ENCODE results near the gene ARL2.
"Not testable (repeated sequence)": the region's sequence is repeated elsewhere in the genome, so short reads cannot be mapped to it uniquely, and the experiment has no call there.

ARL2 gene

GRCh38 chr11:65008873-65009272 lies 5.1 kb upstream of the ARL2 start:
- DNase-seq: no peak

DNA sequence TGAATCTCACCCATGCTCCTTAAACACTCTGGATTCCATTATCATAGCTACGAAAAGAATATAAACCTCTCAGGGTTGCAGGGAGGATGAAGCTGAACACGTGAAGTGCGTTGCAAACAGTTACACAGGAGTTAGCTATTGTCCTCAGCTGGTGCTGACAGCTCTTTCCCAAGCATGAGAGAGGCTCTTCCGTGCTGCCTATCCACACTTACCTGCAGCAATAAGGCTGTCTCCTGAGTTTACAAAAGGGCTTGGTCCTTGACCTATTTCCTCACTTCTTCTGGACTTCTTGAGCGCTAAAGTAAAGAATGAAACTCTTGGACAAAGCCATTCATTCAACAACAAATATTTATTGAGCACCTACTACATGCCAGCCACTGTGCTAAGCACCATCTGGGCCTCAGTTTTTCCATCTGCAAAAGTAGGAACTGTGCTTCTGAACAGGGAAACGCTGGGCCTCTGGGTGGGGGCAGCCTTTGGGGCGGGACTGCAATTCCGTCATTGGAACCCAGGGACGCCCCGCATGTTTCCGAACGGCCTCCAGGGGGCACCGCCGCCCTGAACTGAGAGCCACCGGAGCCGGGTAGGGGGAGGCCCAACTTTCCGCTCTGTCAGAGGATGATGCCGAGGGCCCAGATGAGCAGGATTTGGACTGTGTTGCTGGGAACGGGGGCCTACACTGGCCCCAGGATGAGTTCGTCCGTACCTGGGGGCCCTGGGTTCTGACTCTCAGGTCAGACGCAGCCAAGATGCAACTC lies 651 bp upstream of the ARL2 start:
- peak; percentile 67 for DNase-seq

DNA sequence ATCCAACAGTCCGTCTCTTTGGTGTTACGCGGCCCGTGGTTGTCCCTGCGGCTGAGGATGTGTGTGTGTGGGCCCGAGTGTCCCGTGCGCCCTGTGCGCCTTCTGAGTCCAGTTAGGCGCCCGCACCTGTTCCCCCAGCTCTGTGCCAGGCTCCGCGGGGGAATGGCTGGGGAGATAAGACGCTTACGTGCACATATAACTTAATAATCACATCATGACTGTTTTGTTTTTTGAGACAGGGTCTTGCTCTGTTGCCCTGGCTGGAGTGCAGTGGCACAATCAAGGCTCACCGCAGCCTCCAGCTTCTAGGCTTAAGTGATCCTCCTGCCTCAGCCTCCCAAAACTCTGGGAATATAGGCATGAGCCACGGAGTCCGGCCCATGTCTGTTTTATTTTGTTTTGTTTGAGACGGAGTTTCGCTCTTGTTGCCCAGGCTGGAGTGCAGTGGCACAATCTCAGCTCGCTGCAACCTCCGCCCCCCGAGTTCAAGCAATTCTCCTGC lies 817 bp downstream of the ARL2 start:
- no peak for DNase-seq

DNA sequence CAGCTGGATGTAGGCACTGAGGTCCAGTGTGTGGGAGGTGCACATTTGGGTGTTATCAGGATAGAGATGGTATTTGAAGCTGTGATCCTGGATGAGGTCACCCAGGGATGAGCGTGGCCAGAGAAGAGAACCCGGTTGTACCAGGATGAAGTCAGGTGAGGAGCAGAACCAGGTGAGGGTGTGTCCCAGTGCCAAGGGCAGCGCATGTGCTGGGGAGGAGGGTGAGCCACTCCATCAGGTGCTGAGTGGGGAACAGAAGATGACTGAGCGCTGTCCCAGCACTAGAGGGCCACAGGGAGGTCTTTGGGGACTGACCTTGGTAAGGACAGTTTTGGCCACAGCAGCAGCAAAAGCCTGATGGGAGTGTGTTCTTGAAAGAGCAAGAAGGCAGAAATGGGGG lies 2.7 kb downstream of the ARL2 start:
- no peak for DNase-seq

DNA sequence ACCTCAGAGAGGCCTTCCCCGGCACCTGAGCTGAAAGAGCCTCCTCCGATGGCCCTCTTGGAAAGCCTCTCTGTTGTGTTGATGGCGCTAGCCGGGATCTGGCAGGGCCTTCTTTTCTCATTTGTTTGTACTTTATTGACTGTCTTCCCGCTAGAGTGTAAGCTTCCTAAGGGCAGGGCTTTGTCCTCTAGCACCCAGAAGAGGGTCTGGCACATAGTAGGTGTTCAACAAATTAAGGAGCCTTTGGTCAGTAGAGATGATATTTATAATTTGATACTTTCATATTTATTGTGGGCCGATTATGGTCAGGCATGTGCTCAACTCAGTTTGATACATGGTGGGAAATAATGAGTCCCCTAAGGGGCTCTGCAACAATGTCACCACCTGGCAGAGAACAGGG lies 4.0 kb downstream of the ARL2 start:
- no peak for DNase-seq

DNA sequence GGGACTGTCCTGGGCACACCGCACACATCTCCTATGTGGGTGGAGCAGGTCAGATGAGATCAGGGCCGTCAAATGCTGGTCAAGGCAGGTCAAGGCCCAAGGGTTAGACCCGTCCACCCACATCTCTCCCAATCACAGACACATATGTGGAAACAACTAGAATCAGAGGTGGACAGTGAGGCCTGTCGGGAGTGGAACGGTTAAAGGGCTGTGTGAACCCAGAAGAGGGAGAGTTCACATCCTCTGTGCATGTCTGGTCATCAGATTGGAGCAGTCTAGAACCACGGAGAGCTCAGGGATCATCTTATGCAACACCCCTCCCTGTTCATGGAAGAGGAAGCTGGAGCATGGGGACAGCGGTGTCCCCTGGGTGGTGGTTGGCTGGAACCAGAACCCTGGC lies 5.9 kb downstream of the ARL2 start:
- no peak for DNase-seq

- no peak for DNase-seq
These were observed 7.0 kb downstream of the ARL2 start for GRCh38 chr11:65021003-65021402.

DNA sequence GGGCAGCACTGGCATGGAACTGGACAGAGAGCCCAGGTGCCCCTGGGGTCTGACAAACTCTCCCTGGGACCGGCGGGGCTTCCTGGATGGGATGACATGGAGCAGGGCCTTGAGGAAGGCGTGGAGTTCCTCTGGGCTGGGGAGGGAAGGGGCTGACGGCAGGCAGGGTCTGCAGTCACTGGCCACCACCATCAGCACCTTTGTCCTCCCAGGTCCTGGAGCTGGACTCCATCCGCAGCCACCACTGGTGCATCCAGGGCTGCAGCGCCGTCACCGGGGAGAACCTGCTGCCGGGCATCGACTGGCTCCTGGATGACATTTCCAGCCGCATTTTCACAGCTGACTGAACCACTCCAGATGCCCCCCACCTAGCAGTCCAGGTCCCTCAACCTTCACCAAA lies 7.5 kb downstream of the ARL2 start:
- DNase-seq: no peak

- not testable (repeated sequence) for DNase-seq
These were observed 9.5 kb downstream of the ARL2 start for GRCh38 chr11:65023502-65023901.

DNA sequence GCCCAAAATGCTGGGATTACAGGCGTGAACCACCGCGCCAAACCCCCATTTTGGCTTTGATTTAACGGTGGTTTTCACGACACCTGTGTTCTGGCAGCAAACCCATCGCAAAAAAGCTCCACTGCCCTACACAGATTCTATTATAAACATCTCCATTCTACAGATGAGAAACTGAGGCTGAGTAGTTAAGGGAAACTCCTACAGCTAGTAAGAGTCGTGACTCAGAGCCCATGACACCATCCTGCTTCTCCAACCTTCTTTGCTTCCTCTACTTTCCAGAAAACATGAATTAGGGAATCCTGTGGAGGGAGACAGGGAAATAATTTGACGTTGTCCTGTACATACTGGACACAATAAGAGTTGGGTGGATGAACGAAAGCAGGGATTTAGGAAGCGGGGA lies 12.8 kb downstream of the ARL2 start:
- DNase-seq: no peak

DNA sequence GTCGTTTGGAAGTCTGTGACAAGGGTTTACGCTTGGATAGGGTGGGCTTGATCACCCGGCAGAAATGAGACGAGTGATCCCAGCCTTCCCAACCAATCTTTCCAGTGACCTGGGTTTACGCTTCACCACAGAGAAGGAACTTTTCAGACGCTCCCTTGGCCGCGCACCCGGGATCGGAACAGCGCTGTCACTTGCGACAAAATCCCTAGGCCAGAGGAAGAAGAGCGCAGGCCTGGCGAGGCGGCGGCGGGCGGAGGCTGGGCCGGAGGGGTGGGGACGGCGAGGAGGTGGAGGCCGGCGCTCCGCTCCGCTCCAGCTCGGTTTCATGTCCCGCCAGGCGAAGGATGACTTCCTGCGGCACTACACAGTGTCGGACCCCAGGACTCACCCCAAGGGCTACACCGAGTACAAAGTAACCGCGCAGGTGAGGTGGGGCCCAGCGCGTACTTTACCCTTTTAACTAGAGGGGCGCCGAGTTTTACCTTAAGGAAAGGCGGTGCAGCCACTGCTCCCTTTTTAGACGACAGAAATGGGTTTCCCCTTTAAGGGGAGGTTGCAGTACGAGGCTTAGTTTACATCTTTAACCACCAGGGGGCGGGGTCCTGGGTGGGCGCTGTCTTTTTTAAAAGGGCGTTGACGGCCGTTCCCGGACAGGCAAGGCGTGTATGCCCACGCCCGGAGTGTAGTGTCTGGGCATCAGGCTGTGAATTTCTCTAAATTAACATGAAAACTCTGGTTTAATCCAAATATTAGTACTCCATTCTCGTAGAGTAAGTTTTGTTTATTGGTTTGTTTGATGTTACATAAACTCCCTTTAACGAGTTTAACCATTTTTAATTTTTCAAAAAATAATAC lies 13.5 kb downstream of the ARL2 start, which contains the start of gene SNX15:
SNX15 (plus strand) TSS at position 227 of the 855 bp plus-strand sequence; CDS start at position 326, 99 bp downstream.
- DNase-seq: peak; percentile 93

DNA sequence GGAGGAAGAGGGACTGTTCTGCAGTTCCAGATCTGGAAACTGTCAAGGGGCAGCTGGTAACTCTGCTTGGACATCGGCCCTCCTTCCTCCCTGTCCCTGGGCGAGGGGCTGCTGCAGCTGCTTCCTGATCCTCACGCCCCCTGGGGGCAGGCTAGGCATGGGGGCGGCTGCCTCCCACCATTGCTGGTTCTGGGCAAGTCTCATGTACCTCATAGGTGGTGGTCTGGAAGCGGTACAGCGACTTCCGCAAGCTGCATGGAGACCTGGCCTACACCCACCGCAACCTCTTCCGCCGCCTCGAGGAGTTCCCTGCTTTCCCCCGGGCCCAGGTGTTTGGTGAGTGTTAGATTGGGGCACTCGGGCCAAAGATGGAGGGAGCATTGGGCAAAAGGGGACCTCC lies 18.3 kb downstream of the ARL2 start:
- no peak for DNase-seq

DNA sequence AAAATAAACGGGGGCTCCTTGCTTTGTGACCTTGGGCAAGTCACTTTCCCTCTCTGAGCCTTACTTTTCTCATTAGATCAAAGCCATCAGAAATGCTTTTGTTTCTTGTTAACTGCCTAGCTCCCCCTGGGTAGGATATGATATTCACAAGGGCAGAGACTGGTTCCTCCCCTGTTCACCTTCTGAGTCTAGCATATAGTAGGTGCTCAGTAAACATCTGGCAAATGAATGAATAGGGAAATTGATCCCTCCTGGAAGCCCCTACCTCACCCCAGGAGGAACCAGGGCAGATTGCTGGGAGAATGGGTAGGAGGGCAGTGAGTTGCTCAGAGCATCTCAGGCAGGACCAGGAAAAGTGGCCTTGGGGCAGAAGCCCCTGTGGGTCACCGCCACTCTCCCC lies 20.5 kb downstream of the ARL2 start:
- DNase-seq: no peak

DNA sequence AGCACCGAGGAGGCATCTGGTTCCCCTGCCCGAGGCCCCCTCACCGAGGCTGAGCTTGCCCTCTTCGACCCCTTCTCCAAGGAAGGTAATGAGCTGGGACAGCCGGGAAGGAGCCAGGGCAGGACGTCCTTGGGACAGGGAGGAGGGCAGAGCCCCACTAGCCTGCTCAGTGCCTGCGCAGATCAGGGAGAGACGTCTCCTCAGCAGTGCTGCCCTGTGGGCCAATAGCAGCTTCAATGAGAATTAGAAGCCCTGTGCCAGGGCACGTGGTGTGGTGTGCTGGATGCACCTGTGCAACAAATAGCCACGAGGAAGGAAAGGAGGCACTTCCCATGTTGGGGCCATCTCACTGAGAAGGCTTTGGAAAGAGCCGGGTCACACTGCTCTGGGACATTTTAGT lies 21.6 kb downstream of the ARL2 start:
- no peak for DNase-seq

- no peak for DNase-seq
These were observed 23.0 kb downstream of the ARL2 start for GRCh38 chr11:65036931-65037330.

GRCh38 chr11:65040520-65040846 lies 26.5 kb downstream of the ARL2 start:
- DNase-seq: no peak

- peak; percentile 94 for DNase-seq
These were observed 27.1 kb downstream of the ARL2 start, which contains the start of gene SAC3D1 for GRCh38 chr11:65040847-65041622. Gene SAC3D1, plus strand, starts transcription at chr11:65041210. Its CDS starts 83 bp downstream, at chr11:65041293.

DNA sequence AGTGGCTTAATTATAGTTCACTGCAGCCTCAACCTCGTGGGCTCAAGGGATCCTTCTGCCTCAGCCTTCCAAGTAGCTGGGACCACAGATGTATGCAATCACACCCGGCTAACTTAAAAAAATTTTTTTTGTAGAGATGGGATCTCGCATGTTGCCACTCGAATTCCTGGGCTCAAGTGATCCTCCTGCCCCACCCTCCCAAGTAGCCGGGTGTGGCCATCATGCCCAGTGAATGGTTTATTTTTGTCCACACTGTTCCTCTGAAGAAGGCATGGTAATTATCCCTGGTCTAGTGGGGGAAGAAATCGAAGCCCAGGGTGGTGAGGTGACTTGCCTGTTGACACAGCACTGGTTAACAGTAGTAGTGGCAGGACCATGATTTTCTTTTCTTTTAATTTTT lies 28.9 kb downstream of the ARL2 start:
- DNase-seq: no peak

DNA sequence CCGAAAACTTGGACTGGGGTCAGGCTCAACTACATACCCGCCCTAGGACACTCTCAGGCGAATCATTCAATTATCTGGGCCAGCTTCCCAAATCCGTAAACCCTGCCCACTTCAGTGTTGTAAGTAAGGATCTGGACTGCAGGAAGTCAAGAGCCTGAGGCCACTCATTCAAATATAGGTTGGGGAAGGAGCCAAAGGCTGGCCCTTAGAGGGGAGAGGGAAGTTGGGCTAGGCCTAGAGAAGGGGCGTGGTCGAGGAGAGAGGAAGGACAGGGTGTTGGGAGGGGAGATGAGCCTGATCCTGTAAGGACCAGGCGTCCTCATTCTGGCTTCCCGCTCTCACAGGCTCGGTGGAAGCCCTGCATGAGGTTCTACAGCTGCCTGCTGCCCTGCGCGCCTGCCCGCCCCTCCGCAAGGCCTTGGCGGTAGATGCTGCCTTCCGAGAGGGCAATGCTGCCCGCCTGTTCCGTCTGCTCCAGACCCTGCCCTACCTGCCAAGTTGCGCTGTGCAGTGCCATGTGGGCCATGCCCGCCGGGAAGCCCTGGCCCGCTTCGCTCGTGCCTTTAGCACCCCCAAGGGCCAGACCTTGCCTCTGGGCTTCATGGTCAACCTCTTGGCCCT lies 30.0 kb downstream of the ARL2 start:
- no peak for DNase-seq

GRCh38 chr11:65045061-65045460 lies 31.1 kb downstream of the ARL2 start:
- DNase-seq: no peak

GRCh38 chr11:65045728-65046127 lies 31.8 kb downstream of the ARL2 start:
- no peak for DNase-seq

DNA sequence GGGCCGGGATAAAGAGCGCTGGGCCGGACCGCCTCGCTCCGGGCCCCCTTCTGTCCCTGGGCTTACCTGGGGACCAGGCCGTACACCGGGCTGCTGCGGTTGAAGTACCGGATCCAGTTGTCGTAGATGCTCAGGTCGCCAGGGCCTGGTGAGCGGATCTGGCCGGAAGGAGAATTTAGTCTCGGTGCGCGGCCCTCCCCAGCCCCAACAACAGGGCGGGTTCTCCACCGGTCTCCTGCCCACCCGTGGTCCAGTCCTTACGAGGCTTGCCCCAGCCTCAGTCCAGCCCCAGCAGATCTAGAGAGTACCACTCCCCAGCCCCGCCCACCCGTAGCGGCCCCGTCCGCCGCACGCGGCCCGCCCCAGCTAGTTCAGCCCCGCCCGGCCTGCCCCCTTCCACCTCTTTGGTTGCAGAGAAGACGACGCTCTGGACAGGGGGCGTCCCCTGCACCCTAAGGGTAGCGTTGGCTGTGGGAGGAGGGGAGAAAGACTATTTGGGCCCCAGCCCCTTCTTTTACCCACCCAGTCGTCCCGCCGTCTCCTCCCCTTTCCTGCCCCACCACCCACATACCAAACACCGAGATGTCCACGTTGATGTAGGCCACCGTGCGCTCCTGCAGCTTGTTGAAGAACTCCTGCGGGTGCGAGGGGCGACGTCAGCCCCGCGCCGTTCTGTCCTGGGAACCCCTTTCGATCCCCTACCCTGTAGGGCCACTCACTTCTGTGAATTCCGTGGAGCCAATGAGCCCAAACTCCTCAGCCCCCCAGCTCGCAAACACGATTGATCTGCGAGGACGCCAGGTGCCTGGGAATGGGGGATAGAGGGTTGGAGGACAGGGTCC lies 33.8 kb downstream of the ARL2 start:
- no peak for DNase-seq

Measured in DMS153 (cell line).